T-helper 2 cell (primary cell): ENCODE data around the gene DPYSL4.
A peak's percentile ranks its signal among the peaks of the same experiment; 100 is the strongest.

Source experiments
- DNase-seq, 5 experiments: peaks; one replicate each; pipeline versions ENCODE4 v3.0.0 to v3.0.0-alpha.2; 2012 to 2022
- total RNA-seq, 2 donors: gene quantifications; one replicate each; lab custom pipeline; 2026; lab: John Stamatoyannopoulos, UW

DPYSL4 gene
- 3.1 to 5.4 reads per million in 2 donors for total RNA-seq

DNA sequence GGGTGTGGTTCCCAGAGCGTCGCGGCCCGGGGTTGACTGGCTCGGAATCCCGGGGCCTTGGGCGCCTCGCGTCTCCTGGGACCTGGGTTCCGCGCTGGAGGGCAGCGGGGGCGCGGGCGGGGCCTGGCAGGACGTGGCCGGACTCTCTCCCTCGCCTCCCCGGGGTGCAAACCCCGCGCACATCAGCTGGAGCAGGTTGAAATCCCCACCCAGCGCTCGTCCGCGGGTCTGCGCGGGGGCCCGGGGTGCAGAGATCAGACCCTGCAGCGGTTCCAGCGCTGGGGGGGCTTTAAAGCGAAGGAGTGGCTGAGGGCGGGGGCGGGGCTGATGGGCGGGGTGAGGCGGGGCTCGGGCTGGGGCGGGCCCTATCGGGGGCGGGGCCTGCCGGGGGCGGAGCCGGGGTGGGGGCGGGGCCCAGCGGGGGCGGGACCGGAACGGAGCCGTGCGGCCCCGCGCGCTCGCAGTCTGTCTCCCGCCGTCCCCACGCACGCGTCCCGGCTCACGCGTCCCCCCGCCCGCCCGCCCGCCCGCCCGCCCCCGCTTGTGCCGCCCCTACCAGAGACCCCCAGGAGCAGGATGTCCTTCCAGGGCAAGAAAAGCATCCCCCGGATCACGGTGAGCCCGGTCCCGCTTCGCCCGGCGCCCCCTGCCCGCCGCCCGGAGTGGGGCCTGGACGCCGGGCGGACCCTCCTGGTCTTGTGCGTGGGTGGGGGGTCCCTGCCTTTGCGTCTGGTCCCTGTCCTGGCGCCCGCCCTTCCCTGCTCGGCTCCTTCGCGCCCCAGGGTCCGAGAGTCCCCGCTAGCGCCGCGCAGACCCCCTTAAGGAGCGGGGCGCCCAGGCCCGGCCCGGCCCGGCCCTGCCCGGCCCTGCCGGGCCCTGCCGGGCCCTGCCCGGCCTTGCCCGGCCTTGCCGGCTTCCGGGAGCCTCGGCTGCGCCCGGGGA lies at the start of gene DPYSL4:
Gene DPYSL4 (plus strand): TSS at position 461 of the 942 bp plus-strand sequence. CDS start 116 bp downstream, at position 577.
- peak in 1 of 5 experiments; percentile 28 for DNase-seq

- DNase-seq = no peak
These were observed 49.4 kb upstream of the DPYSL4 start for GRCh38 chr10:132137111-132138072.

GRCh38 chr10:132138133-132138532 lies 48.6 kb upstream of the DPYSL4 start:
- DNase-seq = no peak

DNA sequence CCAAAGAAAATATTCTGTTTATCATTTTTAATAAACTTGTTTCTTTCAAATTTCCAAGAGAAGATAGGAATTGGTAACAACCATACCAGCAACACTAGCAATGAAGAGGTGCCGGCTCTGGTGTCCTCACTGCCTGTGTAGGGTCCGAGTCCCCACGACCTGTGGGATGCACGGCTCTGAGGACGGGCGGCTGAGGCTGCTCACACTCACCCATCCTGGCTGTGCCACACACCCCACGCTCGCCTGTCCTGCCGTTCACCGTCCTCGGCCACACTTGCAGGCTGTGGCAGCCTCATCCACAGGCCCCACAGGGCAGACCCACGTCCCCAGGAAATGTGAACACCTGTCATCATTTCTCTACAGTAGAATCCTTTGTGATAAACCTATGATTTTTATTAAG lies 48.2 kb upstream of the DPYSL4 start:
- no peak for DNase-seq

DNA sequence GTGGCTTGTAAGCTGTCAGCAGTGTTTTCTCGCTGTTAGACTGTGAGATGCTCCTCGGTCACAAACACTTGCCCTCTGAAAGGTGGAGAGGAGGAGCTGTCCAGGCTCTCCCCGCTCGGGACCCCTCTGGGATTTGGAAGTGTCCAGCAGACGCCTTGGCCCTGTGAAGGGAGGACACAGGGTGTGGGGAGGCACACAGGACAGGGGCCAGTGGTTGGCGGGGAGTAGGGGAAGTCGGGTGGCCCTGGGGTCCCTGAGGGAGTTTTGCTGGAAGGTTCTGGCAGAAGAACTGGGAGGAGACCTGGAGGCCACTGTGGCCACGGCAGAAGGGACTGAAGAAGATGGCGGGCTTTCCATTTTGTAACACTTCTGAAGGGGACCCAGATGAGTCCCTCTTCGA lies 47.2 kb upstream of the DPYSL4 start:
- DNase-seq = no peak

DNA sequence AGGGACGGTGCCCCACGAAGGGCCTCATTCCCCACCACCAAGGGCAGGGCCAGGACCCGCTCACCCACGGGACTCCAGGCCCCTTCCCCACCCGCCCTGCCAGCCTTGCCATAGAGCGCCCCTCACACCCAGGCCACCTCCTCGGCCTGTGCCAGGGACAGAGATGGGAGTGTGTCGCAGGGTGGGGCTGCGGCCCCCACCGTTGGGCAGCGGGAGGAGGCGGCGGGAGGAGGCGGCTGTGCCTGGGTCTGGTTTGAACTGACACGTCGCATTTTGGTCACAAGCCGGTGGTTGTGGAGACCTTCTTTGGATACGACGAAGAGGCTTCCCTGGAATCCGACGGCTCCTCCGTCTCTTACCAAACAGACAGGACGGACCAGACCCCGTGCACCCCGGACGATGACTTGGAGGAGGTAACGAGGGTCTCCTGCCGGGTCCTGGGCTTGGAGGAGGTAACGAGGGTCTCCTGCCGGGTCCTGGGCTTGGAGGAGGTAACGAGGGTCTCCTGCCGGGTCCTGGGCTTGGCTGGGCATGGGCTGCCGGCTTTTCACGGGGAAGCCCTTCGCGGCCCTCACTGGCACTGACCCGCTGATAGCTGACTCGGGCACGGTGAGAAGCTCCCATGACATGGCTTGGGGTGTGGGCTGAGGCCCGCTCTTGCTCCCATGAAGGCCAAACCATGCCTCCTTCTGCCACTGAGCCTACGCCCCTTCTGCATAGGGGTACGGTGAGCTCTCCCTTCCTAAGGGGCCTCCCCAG lies 46.4 kb upstream of the DPYSL4 start:
- no peak for DNase-seq

DNA sequence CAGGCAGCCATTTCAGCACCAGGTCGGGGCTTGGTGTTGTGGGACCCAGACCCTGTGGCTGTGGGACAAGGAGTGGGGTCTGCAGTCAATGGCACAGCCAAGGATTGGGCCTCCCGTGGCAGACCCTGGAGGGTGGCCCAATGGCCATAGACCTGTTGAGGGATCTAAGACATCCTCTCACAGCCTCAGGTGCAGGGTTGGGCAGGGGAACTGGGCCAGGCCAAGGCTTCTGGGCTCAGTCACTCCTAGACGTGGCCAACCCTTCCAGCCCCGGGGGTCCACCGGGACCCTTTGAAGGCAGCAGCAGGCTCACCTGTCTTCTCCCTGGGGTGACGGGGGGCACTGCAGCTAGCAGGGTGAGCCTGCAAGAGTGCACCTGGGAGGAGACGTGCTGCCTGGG lies 45.7 kb upstream of the DPYSL4 start:
- no peak for DNase-seq

DNA sequence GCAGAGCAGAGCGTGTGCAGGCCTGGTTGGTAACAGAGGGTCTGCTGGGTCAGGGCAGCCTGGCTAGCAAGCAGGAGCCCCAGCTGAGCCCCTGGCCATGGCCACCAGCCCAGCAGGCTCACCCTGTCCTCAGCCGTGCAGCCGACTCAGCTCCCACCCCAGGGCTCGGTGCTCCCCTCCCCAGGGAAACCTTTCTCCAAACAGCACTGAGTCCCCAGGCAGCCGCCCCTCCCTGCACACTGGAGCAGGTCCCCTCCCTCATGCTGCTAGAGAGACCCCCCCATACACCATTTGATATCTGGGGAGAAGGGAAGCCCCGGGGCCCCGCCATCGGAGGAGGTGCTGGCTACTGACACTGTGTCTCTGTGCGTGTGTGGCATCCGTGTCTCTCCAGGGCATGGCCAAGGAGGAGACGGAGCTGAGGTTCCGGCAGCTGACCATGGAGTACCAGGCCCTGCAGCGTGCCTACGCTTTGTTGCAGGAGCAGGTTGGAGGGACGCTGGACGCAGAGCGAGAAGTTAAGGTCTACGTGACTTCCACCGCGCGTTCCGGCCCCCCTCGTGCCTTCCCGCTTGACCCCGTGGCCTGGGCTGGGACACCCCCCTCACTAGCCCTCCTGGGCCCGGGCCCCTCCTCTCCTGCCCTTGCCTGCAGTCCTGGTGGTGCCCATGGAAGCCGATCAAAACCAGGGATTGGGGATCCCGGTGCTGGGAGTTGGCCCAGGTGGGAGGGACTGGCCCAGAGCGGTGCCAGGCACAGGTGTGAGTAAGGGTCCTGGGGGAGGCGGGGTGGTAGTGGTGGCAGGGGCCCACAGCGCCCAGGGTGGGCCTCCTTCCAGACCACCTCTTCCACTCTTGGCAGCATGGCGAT lies 45.0 kb upstream of the DPYSL4 start:
- no peak for DNase-seq

- DNase-seq = peak; percentile 12 to 35 (median 17)
These were observed 44.2 kb upstream of the DPYSL4 start for GRCh38 chr10:132142396-132143161.

GRCh38 chr10:132143162-132143561 lies 43.6 kb upstream of the DPYSL4 start:
- DNase-seq = no peak

DNA sequence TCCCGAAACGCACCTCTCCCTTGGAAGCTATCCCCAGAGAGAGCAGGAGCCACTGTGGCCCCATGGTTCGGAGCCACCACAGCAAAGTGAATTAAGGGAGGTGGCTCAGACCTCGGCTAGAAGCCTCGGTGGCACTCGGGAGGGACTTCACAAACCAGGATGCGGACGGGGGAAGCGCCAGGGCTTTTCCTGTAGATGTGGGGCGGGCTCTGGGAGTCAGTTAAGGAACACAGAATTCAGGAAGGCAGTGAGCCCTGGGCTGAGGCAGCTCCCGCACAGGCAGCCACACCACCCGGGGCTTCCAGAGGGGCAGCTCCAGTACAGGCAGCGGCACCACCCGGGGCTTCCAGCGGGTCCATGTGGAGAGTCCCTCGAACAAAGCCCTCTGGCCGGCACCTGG lies 42.7 kb upstream of the DPYSL4 start:
- no peak for DNase-seq

GRCh38 chr10:132145002-132145401 lies 41.7 kb upstream of the DPYSL4 start:
- DNase-seq = no peak

DNA sequence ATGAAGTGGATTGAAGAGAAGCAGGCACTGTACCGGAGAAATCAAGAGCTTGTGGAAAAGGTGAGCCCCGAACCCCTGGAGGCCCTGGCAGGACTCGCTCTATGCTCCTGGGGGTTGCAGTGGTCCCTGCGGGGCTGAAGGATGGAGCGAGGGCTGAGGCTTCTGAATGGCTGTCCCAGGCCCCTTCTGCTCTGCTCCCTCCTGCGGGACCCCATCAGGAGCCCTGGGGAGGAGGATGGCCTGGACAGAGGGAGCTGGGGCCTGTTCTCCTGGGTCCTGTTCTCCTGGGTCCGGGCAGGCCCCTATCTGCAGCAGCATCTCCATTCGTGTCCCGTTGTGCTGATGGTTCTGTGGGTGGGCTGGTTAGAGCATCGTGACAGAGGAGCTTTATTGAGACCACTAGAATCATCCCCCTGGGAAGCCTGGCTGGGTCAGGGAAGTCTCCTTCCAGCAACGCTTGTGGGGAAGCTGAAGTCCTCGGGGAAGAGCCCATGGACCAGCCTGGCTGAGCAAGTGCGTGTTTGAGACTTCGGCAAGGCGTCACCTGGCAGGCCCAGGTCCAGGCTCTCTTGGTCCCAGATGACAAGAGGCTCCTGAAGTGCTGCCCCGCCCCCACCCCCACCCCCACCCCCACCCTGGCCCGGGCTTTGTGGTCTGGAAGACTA lies 41.1 kb upstream of the DPYSL4 start:
- DNase-seq = no peak

- DNase-seq = no peak
These were observed 40.5 kb upstream of the DPYSL4 start for GRCh38 chr10:132146271-132146671.

DNA sequence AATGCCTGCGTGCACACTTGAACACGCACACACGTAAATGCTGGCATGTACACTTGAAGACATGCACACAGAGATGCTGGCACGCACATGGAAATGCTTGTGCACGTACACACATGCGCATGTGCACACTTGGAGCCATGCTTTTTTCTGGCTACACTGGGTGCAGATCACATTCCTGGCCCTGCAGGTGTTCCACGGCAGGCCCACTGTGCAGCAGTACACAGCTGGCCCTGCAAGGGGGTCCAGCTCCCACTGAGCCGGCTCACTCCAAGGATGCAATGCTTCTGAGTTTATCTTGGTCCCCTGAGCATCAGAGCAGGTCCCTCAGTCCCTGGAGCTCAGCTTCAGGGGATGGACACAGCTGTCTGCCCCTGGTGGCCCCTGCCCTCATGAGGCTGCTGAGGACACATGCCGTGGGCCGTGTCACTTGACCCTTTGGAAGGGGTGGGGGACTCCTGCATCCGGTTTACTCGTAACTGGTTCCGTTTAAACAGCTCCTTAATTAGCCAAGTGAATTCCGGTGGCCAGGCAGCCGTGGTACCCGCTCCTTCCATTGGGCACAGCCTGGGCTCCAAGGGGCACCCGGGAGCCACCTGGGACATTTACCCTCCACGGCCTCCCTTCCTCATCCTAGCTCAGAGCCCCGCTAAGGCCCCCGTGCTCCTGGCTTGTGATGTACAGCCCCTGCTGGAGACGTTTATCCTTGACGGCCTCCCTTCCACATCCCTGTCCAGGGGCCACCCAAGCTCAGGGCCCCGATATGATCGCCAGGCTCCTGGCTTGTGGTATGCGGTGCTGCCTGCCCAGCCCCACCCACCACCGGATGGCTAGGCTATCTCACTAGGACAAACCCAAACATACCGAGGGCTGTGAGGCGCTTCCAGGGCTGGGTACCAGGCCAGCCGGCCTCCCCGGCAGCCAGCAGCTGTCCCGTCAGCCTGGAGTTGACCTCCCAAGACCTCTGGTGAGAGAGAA lies 39.5 kb upstream of the DPYSL4 start:
- DNase-seq = no peak

GRCh38 chr10:132148261-132149251 lies 38.2 kb upstream of the DPYSL4 start:
- DNase-seq = no peak

DNA sequence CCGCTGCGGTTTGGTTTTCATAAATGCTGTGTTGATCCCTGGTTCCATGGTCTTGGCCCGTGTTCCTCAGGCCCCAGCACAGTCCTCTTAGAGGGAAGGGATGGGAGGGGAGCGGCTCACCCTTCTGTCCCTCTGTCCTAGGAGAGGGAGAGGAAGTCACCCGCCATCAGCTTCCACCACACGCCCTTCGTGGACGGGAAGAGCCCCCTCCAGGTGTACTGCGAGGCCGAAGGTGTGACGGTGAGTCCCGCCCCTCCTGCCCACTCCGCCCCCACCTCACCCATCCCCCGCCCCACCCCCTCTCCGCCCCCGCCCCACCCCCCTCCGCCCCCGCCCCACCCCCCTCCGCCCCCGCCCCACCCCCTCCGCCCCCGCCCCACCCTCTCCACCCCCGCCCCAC lies 37.5 kb upstream of the DPYSL4 start:
- DNase-seq = peak in 1 of 5 experiments; percentile 5
